SKM-1 treated with dmso at 0.1 percent for 144 hours (cell line): ENCODE results near the gene DMD.
"Not testable (repeated sequence)": the region's sequence is repeated elsewhere in the genome, so short reads cannot be mapped to it uniquely, and the experiment has no call there.

Experiments
- DNase-seq: peaks from one replicate; lab custom pipeline; 2025; ENCODE audit not compliant: unreplicated experiment; lab: John Stamatoyannopoulos, UW

The DMD gene

DNA sequence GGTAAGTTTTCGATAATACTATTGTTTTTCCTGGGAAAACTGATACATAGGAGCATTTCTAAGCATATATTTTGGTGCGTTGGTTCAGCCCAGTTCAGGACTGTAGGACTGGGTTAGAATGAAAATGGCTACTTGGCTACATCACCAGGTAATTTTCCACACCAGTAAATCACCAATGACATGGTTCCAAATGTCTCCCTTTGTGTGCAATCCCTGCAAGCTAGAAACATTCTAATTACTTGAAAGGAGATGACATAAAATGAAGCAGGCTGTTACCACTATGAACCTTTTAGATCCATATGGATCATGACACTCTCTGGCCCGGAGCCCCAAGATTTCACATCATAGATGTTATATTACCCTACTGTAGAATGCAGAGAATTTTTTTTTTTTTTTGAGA is 1562.1 kb downstream of the DMD start:
- no peak for DNase-seq

DNA sequence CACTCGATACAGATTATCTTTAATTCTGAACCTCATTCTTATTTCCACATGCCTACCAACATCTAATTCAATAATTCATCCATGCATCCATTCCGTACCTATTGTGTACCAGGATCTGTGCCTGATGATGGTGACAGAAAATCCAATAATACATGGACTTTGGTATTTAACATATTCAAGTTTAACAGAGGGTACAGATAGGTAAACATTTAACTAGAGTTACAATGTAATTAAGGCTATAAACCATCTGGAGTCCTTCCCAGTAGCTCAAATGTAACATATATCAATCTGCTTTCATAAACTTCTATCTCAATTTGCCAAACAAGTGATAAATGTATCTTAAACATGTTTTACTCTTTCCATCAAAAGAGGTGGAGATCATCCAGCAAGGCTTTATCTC is 1578.0 kb downstream of the DMD start:
- DNase-seq = no peak

DNA sequence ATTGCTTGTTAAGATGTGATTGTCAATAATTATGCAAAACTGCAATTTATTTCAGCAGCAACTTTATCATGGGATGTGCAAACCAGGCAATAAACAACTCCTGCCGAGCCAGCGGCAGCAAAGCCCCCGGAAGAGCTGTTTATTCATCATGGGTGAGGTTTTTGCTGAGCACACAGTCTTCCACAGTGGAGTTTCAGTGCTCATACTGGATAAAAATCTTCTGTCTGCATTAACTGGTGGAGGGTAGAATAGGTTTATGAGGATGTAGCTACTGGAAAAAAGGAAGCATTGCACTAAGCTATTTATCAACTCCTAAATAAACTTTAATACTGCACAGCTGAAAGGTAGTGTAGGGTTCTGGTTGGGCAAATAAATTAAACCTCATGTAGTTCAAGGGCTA is 1582.2 kb downstream of the DMD start:
- no peak for DNase-seq

DNA sequence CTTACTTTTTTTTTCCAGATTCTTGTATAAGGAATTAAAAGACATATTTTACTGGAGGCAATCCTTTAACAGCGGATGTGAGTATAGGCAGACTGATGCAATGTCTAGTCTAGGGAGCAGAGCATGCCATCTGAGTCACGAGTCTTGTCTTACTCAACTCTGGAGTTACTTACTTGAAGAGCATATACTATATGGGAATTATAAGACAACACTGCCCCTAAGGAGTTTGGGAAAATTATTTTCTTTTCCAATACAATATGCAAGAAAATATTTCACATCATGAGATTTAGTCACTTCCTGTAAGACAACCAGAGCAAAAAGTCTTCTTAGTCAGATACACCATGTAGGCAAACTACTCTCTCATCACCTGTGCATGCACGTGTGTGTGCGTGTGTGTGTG is 1602.2 kb downstream of the DMD start:
- no peak for DNase-seq

DNA sequence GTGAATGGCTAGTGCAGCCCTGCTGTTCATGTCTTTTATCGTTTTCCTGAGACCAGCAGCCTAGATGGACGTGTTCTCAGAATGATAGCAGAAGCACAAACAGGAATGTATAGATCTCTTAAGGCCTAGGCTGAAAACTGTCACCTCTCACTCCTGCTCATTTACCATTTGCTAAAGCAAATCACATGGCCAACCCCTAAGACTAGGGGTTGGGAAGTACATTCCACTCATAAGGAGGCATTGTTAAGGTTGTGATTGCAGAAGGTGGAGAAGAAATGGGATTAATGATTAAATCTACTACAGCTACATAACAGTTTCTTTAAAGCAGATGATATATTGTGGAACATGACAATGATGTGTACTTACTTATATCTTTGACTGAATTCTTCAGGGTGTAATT is 1602.7 kb downstream of the DMD start:
- no peak for DNase-seq

DNA sequence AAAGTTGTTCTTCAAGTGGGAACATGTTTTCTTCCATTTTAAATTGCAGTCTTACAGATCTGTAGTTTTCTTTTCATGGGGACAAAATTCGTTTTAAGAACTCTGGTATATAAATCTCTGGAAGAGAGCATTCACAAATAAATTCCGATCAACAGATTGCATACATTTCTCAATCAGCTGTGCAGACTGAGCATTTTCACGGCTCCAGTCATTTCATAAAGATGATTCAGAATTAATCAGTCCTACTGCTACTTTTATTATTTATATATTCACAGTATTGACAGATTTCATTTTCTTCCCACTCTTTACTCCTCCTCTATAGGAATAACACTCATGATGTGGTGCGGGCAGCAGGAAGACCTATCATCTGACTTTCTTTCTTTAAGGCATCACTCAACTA is 1604.6 kb downstream of the DMD start:
- DNase-seq = no peak

DNA sequence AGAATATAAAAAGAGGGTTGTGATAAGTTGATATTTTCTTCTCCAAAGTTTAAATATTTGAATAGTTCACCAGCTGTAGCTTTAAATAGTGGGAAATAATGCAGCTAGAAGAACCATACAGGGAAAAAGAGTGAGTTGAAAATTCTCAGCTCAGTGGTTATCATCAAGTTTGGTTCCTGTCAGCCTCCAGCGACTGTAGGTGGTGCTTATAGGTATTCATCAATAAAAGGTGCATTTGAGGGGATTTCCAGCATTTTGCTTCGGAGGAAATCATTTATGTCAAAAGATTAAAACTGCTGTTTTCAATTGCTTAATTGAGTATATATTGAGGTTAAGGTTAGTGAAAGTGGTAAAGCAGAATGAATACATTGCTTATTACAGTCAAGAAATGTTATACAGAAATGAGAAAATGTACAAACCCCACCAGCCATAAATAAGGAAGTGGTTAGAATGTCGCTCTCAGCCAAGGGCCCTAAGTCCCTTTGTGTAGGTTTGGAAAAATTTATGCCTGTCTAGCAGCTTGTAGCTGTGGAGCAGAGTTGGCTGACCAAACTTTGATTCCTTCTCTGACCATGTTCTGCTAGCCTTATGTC is 1606.6 kb downstream of the DMD start:
- DNase-seq = no peak

DNA sequence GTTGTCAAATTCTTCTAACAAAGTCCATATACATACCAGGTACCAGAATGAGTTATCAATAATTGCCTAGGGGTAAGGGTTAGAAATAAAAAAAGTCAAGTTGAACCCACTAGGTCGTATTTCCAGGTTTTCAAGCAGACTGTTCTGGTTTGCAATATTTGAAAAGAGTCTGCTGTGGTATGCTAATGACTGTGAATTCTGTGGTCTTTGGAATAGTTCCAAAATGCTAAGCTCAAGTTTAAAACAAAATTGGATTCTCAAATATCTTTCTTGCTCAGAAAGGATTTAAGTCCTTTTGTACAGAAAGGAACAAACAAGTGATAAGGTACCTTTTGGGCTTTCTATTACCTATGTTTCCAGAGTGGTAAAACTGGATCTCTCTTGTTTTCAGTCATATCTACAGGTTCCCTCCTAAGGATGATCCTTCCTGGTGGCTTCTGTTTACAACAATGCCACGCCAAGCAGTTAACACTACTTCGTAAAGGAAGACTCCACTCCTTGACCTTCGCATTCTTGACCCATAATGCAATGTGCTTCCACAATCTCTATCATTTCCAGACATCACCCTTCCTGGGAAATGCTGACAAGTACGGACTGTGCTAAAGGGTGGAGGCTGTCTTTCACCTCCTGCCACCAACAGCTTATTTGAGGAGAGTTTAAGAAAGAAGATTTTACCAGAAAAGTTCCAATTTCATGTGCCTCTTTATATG is 1607.8 kb downstream of the DMD start:
- DNase-seq = no peak

DNA sequence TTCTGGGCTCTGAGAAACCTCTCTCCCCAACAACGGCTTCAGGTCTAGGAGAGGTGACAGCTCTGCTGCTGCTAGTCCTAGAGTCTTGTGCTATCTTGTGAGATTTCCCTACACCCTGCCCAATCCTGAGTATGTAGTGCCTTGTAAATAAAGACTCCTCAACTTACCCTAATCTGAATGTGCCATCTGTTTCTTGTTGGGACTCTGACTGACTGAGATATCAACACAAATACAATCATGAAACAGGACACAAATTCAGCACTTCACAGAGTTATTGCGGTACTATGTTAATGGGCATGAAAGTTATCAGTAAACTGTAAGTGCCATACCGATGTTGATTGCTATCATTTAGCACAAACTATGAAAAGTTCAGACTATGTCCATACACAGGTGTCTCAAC is 1610.5 kb downstream of the DMD start:
- no peak for DNase-seq

DNA sequence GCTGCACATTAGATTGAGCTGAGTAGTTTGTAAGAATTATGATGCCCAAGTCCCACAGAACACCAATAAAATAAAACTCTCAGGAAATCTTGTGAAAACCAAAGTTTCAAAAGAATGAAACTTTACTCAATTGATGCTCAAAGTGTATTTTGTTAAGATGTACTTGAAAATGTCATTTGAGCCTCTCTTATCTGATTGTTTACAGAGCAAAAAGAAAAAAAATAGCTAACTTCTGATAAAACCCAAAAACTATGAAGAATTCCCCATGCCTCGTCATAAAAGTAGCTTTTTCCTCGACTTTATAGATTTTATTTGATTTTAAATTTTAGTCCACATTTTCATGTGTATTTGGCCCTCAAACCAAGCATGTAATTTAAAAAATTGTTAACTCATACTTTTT is 1618.0 kb downstream of the DMD start:
- DNase-seq = no peak

DNA sequence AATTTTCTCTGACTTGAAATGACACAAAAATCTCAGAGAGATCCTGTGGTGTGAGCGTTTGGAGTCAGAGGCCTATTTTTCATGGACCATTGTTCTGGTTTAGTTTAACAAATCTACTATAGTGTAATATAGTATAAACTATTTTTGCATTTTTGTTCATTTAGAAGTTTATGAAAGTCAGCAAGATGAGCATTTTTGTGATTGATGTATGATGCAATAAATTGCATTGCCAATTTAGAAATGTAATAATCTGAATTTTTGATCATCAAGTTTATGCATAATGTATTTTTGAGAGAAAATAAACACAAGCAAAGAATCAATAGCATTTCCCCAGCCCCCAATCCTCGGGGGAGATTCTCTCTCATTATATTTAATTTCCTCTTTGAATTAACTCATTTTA is 1620.0 kb downstream of the DMD start:
- DNase-seq = no peak

DNA sequence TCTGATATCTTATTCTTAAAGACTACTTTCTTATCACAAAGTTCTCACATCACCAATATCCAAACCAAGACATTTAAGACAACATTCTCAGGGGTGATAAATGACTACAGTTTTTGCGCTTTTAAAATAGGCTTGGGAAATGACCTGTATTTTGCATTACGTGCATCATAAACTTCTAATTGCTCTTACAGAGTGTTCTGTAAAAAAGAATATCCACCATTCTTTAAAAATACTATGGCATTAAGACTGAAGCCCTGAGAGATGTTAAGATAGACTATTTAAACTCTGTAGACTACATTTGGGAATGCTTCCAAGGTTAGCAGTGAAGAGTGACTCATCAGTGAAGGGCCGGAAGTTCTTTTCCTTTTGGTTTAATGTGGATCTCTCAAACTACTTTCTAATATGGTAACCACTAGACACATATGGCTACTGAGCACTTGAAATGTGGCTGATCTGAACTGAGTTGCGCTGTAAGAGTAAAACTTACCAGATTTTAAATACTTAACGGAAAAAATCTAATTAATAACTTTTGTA is 1620.7 kb downstream of the DMD start:
- no peak for DNase-seq

DNA sequence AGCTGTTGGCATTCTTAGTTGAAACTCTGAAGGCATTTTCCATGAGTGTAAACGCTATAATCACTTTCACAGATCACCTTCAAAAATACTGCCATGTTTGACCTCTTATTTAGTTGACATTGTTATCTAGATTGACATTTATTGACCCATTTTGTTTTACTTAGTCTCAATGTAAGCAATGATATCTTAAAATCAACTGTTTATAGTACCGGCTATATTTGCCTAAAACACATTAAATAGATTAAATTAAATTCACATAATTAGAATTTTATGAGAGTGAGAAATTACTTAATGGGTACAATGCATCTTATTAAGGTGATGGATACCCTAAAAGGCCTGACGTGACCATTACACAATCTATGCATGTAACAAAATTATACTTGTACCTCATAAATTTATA is 1621.8 kb downstream of the DMD start:
- no peak for DNase-seq

DNA sequence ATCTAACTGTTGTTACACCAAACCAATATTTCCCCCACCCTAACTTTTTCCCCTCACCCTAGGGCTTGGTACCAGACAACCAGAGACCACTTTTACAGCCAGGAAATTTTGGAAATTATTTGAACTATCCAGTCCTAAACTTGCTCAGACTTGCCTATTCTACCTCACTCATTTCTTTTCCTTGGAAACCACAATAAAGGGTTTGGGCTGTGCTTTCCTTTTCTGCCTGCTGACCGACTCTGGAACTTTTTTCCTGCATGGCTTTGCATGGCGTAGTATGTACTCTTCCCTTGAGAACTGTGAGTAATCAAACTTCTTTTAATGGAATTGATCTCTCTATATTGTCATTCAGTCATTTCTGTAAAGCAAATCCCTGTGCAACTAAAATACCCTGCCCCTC is 1623.0 kb downstream of the DMD start:
- DNase-seq = no peak

DNA sequence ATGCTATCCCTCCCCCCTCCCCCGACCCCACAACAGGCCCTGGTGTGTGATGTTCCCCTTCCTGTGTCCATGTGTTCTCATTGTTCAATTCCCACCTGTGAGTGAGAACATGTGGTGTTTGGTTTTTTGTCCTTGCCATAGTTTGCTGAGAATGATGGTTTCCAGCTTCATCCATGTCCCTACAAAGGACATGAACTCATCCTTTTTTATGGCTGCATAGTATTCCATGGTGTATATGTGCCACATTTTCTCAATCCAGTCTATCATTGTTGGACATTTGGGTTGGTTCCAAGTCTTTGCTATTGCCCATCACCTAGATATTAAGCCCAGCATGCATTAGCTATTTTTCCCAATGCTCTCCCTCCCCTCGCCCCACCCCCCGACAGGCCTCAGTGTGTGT is 1627.5 kb downstream of the DMD start:
- DNase-seq = not testable (repeated sequence)

DNA sequence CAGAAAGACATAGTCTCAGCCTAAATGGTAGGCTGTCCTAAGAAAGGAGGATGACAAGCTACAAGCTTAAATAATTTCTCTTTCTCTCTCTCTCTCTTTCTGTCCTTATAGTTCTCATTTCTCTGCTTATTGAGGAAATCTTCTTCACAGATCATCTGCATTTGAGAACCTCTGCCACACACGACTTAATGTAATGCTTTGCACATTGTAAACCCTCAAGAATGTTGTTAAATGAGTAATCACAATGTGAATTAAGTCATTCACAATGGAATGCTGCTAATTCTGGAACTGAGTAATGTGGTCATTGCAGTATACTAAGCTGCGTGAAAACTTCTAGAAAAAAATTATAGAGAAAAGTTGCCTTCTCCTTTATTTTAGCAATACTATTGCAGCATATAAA is 1630.6 kb downstream of the DMD start:
- no peak for DNase-seq

DNA sequence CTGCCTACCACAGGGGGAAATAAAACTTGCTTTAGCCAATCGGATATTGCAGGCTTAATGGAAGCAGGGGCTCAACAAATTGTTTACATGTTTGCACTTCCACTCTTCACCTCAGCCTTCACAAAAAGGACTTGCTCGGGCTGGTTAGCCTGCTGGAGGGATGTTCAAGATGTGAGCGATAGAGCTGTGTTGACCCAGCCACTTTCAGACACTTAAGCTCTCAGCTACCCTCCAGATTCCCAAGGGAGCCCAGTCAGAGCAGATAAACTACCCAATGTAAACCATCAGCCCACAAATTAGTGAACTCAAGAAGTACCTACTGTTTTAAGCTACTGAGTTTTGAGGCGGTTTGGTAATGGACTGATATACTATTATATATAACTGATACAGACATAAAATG is 1631.1 kb downstream of the DMD start:
- no peak for DNase-seq

DNA sequence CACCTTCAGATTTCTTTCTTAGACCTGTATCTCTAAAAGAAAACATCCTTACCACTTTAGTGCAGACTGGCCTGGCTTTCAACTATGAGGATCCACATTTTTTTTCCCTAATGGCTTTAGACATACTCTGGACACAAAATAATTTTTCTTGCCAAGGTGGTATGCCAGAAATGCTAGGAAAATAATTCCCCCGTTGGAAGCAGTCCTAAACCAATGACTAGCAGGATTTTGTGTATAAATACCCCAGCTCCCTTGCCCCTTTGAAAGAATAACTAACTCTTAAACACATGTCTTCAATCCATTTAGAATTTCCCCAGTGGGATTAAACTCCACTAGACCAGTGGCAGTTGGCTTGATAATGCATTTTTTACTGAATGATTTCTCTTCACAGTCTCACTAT is 1639.0 kb downstream of the DMD start:
- DNase-seq = no peak

DNA sequence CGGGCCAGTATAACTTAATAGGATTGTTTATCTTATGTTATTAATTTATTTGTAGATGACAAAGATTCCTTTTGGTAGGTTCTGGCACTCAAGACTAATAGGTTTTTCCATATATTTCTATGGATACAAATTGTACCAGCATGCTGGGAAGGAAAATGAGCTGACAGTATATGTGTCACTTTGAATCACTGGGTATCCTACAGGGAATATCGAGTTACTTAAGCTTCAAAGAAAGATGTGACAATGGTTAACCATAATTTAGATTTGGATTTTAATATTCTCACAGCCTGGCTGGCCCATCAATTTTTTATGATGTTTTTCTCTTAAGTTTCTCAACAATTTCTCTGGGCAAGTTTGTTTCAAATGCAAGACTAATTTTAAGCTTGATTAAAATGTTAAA is 1640.7 kb downstream of the DMD start:
- no peak for DNase-seq

DNA sequence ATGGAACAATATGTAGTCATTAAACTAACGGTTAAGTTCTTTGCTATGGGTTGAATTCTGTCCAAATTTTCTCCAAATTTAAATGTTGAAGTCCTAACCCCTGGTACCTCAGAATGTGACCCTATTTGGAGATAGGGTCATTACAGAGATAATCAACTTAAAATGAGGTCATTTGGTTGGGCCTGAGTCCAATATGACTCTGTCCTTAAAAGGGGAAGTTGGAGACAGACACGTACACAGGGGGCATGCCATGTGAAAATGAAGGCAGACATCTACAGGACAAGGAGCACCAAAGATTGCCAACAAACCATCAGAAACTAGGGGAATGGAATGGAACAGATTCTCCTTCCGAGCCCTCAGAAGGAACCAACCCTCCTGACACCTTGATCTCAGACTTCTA is 1647.6 kb downstream of the DMD start:
- DNase-seq = no peak

DNA sequence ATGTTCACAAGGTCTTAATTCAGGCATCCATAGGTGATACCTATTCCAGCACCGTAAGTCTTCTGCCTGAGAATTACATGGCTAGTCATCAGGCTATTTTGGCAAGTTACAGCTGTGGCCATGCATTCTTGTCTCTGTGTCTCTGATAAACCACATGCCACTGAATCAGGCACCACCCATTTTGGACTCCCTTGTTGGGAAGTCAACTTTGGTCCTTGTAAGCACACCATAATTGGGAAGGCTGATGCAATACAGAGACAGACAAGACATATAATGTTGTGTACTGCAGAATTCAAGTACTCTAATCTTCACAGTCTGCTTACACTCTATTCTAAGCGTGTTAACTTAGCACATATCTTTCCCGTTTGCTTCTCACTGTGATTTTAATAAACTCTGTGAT is 1655.8 kb downstream of the DMD start:
- DNase-seq = no peak

DNA sequence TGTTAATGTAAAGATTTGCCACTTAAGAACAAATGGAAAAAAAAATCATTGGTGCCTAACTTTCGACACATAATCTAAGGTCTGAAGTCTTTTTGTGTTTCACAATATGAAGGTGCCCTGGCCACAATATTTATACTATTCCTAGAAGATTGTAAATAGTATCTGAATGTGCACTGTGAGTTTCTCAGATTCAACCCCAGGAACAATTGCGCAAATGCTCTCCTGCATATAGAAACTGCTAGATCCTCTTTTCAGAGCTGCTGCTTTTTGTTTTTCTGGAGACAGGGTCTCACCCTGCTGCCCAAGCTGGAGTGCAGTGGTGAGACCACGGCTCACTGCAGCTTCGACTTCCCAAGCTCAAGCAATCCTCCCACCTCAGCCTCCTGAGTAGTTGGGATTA is 1659.4 kb downstream of the DMD start:
- DNase-seq = peak; percentile 26

DNA sequence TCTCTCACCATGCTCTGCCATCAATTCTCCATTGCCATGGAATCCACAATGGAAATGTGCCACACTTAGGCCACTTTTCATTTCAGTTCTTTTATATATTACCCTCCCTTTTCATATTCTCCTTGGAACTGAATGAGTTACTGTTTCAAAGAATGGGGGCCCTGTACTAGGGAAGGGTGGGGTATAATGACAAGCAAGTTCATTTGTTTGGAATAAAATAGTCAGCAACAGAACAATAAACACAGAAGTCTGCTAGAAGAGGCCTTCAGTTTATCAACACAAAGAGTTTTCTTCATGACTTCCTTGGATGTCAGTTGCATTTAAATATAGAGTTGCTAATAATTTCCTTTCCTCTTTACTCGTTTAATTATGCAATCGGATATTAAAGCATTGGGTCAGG is 1661.2 kb downstream of the DMD start:
- no peak for DNase-seq
